Upper lobe of left lung (tissue), 4 donors: Measurements from ENCODE around the gene FANCF.

Experiments used
- EP300 ChIP-seq, 4 donors: sonication (generic); formaldehyde crosslinking; IDR thresholded peaks; one replicate each; pipeline ENCODE4 v1.5.1; 2017; ENCODE audit warnings: antibody characterized with exemption in 4 of 4, control low read depth in 2 of 4
- POLR2A ChIP-seq, 4 donors: fragments of 450-650 bp; IDR thresholded peaks; one replicate each; pipeline ENCODE4 v1.5.1; 2016 to 2017; ENCODE audit warnings: antibody characterized with exemption in 4 of 4, mild to moderate bottlenecking in 2 of 4
- POLR2AphosphoS5 ChIP-seq, 2 donors: sonication (generic); formaldehyde crosslinking; IDR thresholded peaks; one replicate each; pipeline ENCODE4 v1.5.1; 2017; ENCODE audit warnings: antibody characterized with exemption in 2 of 2
- TF ChIP-seq, protein P1 (sequence below), 6 experiments: fragments of 450-650 bp in 4 of 6; fragments of 200-600 bp in 2 of 6; sonication (generic) in 2 of 6; IDR thresholded peaks; one replicate each; pipeline ENCODE4 v1.5.1; 2016 to 2019; ENCODE audit warnings: antibody characterized with exemption in 6 of 6

DNA sequence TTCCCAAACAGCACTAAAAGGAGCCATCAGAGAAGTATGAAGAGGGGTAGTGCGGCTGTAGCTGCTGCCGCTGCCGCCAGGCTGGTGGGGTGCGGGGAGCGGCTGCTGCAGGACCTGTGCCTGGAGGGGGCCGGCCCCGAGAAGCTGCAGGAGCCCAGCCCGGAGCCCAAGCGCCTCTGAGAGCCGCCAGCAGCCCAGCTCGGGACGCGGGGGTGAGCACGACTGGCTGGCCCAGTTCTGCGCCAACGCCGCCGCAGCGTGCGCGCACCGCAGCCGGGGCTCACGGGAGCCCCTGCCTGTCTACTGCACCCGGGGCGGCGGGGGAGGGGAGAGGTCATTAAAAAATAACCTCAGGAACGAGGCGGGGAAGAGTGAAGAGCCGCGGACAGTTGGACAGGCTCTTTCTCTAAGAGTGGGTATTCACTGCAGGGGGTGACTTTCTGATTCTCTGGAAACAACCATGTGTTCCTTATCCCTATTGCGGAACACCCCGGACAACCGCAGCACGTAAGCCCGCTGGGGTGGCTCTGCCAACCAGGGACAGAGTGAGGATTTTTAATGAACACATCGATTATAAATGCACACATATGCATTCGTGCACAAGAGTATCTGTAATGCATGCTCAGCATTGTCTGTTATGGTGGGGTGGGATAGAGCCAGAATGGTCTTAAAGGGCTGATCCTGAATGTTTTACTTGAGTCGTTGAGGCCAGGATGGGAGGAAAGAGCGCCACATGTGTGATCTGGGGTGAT is 41.2 kb upstream of the FANCF start:
- TF ChIP-seq POLR2A (IDR thresholded peaks at IDR 0.05) (no peak), POLR2AphosphoS5 (IDR thresholded peaks at IDR 0.05) (no peak), EP300 (IDR thresholded peaks at IDR 0.05) (no peak)
- TF ChIP-seq, protein P1, sequence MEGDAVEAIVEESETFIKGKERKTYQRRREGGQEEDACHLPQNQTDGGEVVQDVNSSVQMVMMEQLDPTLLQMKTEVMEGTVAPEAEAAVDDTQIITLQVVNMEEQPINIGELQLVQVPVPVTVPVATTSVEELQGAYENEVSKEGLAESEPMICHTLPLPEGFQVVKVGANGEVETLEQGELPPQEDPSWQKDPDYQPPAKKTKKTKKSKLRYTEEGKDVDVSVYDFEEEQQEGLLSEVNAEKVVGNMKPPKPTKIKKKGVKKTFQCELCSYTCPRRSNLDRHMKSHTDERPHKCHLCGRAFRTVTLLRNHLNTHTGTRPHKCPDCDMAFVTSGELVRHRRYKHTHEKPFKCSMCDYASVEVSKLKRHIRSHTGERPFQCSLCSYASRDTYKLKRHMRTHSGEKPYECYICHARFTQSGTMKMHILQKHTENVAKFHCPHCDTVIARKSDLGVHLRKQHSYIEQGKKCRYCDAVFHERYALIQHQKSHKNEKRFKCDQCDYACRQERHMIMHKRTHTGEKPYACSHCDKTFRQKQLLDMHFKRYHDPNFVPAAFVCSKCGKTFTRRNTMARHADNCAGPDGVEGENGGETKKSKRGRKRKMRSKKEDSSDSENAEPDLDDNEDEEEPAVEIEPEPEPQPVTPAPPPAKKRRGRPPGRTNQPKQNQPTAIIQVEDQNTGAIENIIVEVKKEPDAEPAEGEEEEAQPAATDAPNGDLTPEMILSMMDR (IDR thresholded peaks at IDR 0.05): no peak
